A549 (cell line): Measurements from ENCODE around the gene ICAM3.

Experiments used
- CEBPB ChIP-seq, 2 experiments: fragments of >200 bp in 1 of 2; sonication (Bioruptor Twin) in 1 of 2; formaldehyde crosslinking in 1 of 2; IDR thresholded peaks; 2 replicates each; pipeline ENCODE4 v1.6.1; 2012 to 2016
- CTCF ChIP-seq: fragments of >200 bp; sonication (Bioruptor Twin); formaldehyde crosslinking; IDR thresholded peaks from 3 replicates; pipeline ENCODE4 v1.5.1; 2016
- E2F6 ChIP-seq: IDR thresholded peaks from 2 replicates; pipeline ENCODE4 v1.6.1; 2012; ENCODE audit warnings: low read depth, borderline replicate concordance
- ELK1 ChIP-seq: fragments of 150-350 bp; IDR thresholded peaks from 2 replicates; pipeline ENCODE4 v1.6.1; 2014; ENCODE audit warnings: low read depth, mild to moderate bottlenecking, low read length
- EP300 ChIP-seq, 2 experiments: fragments of >200 bp; sonication (Bioruptor Twin); formaldehyde crosslinking; IDR thresholded peaks; 2 replicates in 1 of 2; 3 replicates in 1 of 2; pipeline ENCODE4 v1.6.1; 2016 to 2017
- PHF8 ChIP-seq: fragments of 200-600 bp; sonication (generic); IDR thresholded peaks from 2 replicates; pipeline ENCODE4 v1.6.1; 2016; ENCODE audit warnings: low read depth, mild to moderate bottlenecking, antibody characterized with exemption, moderate library complexity, borderline replicate concordance
- POLR2A ChIP-seq: IDR thresholded peaks from 2 replicates; pipeline ENCODE4 v1.6.1; 2012; ENCODE audit warnings: mild to moderate bottlenecking, low read length
- RFX5 ChIP-seq: fragments of 450-650 bp; IDR thresholded peaks from 2 replicates; pipeline ENCODE4 v1.7.1; 2014; ENCODE audit warnings: antibody characterized with exemption, mild to moderate bottlenecking, moderate library complexity
- SMC3 ChIP-seq: fragments of >200 bp; sonication (Bioruptor Twin); formaldehyde crosslinking; IDR thresholded peaks from 3 replicates; pipeline ENCODE4 v1.6.1; 2018; ENCODE audit warnings: inconsistent platforms
- SREBF2 ChIP-seq: fragments of 450-650 bp; IDR thresholded peaks from 2 replicates; pipeline ENCODE4 v1.6.1; 2014; ENCODE audit warnings: mild to moderate bottlenecking, moderate library complexity
- USF2 ChIP-seq: fragments of 450-650 bp; IDR thresholded peaks from 2 replicates; pipeline ENCODE4 v1.6.1; 2014; ENCODE audit warnings: antibody characterized with exemption

GRCh38 chr19:10363789-10364281 is 24.4 kb upstream of the ICAM3 start:
- TF ChIP-seq CTCF (no peak), E2F6 (no peak), CEBPB (IDR thresholded peaks at IDR 0.05) (no peak), PHF8 (no peak), SREBF2 (no peak), EP300 (IDR thresholded peaks at IDR 0.05) (no peak), USF2 (no peak), POLR2A (no peak), RFX5 (no peak), SMC3 (no peak), ELK1 (no peak)
